Measurements from ENCODE around the gene ZFP3.
"Not testable (repeated sequence)": the region's sequence is repeated elsewhere in the genome, so short reads cannot be mapped to it uniquely, and the experiment has no call there.

The ZFP3 gene

GRCh38 chr17:5111402-5112204 is 33.3 kb downstream of the ZFP3 start, which contains the start of gene ZNF232:
Gene ZNF232, minus strand, starts transcription at chr17:5111878. Its CDS starts 56 bp downstream, at chr17:5111822.
- ATAC-seq (peak; percentile 94), DNase-seq (ENCODE audit: low spot score in 2 of 2) (peak; percentile 89 to 96)
- H3K4me3 Mint-ChIP-seq = peak within 1 kb of the TSS; percentile 80
- H3K36me3 Mint-ChIP-seq = peaks cover 59% of the 10 kb centered on the region
- H3K27ac Mint-ChIP-seq = peak within 1 kb of the TSS; percentile 67
- no peaks in the 10 kb centered on the region for H3K9me3 Mint-ChIP-seq
- peaks cover 31% of the 10 kb centered on the region for H3K4me1 Mint-ChIP-seq

DNA sequence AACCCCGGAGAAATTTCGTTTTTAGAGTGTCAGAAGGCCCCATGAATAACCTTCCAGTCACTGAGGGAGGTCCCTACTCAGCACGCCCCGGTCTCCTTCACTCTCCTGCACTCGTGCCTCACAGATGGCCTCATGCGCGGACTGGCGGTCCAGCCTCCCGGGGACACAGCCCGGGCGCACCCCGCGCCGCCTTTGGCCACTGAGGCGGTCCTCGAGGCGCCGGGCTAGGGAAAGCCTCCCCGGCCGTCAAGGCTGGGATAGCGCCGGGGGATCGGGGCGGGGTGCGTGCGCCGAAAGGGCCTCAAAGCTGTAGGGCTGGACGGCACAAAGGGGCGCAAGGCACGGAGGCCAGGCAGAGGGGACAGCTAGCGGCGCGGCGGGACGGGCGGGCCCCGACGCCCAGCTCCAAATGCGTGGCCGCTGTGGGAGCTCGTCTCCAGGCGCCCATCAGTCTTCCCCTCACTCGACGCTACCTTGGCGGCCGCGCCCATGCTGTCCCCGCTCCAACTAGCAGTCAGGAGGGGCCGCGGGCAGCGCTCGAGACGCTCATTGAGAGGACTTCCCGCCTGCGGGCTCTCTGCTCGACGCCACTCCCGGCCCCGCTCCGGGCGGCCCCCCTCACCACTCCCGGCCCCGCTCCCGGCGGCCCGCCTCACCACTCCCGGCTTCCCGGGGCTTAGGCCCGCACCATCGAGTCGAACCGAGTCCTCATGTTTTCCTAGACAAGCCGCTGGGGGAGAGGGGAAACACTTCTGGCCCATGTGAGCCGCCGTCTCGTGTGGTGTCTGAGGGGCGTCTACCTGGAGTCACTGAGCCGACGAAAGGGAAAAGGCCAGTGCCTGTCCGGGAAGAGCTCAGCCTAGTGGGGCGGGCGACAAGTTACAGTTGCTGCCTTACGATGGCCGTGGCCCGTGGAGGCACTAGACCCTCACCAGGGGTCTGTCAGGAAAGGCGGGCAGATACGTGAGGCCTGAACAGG is 37.7 kb downstream of the ZFP3 start, which contains the start of gene USP6:
Gene USP6, plus strand, starts transcription at position 360 of the 979 bp plus-strand sequence. CDS start 14,336 bp downstream, outside the sequence.
- ATAC-seq (no peak), DNase-seq (ENCODE audit: low spot score in 2 of 2) (no peak)
- Mint-ChIP-seq H3K4me1 (peaks cover 3% of the 10 kb centered on the region), H3K4me3 (no peak within 1 kb of the TSS), H3K9me3 (no peaks in the 10 kb centered on the region), H3K27ac (no peak within 1 kb of the TSS), H3K36me3 (peaks cover 15% of the 10 kb centered on the region)

DNA sequence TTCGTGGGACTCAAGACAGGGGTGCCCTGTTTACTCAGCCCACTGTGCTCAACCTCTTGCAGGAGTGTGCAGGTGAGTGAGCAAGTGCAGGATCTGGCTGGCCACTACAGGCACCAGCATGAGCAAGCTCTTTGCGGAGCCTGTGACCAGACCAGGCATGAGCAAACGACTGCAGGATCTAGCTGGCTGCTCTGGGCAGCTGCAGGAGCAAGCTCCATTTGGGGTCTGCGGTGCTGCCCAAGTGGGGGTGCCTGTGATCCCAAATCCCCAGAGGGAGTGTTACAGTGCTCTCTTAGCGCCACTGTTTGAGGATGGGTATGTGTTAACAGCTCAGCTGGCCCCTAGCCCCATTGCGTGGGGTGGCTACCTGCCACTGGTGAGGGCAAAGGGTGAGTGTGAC is 40.0 kb downstream of the ZFP3 start:
- no peak overlapping the region for H3K4me3 Mint-ChIP-seq
- ATAC-seq (peak; percentile 38), DNase-seq (ENCODE audit: low spot score in 2 of 2) (no peak)

GRCh38 chr17:5120036-5120435 is 41.8 kb downstream of the ZFP3 start:
- no peak overlapping the region for H3K4me3 Mint-ChIP-seq
- H3K27ac Mint-ChIP-seq = no peak overlapping the region
- no peaks in the 10 kb centered on the region for H3K36me3 Mint-ChIP-seq
- H3K4me1 Mint-ChIP-seq = peaks cover 7% of the 10 kb centered on the region
- H3K9me3 Mint-ChIP-seq = no peaks in the 10 kb centered on the region
- no peak for DNase-seq (ENCODE audit: low spot score in 2 of 2)
- ATAC-seq = no peak

More for the DNA sequence above, 40.0 kb downstream of the ZFP3 start:
- H3K27ac Mint-ChIP-seq = no peak overlapping the region
- no peaks in the 10 kb centered on the region for H3K9me3 Mint-ChIP-seq
- H3K4me1 Mint-ChIP-seq = peaks cover 7% of the 10 kb centered on the region
- H3K36me3 Mint-ChIP-seq = peaks cover 13% of the 10 kb centered on the region

- not testable (repeated sequence) for H3K36me3 Mint-ChIP-seq; H3K4me1 Mint-ChIP-seq; H3K9me3 Mint-ChIP-seq; H3K27ac Mint-ChIP-seq; H3K4me3 Mint-ChIP-seq; ATAC-seq; DNase-seq (ENCODE audit: low spot score in 2 of 2)
Measured at GRCh38 chr17:5120436-5121185, 42.3 kb downstream of the ZFP3 start.

GRCh38 chr17:5121186-5121841 is 43.0 kb downstream of the ZFP3 start:
- H3K27ac Mint-ChIP-seq = no peak overlapping the region
- peak overlapping the region; percentile 44 for H3K4me3 Mint-ChIP-seq
- DNase-seq (ENCODE audit: low spot score in 2 of 2) (no peak), ATAC-seq (no peak)
- H3K4me1 Mint-ChIP-seq = peaks cover 7% of the 10 kb centered on the region
- no peaks in the 10 kb centered on the region for H3K9me3 Mint-ChIP-seq
- no peaks in the 10 kb centered on the region for H3K36me3 Mint-ChIP-seq

DNA sequence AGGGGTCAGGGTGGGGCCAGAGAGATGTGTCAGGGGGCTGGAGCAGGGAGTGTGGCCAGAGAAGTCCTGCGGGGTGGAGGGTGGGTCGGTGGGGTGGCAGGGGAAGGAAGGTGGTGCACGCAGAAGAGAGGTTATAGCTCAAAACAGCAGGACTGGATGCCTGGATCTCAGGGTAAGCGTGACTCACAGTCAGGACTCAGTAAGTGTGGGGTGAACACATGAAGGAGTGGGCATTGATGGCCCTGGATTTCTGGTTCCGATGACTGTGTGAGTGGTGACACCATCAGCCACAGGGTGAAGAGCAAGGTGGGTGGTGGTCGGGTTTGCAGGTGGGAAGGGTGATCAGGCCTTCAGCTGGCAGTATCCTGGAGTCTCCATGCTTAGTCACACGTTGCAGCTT is 43.8 kb downstream of the ZFP3 start:
- not testable (repeated sequence) for H3K4me1 Mint-ChIP-seq, ATAC-seq, H3K9me3 Mint-ChIP-seq

GRCh38 chr17:5122586-5123342 is 44.5 kb downstream of the ZFP3 start:
- DNase-seq (ENCODE audit: low spot score in 2 of 2) (no peak), ATAC-seq (peak; percentile 35)
- H3K4me1 Mint-ChIP-seq = peaks cover 7% of the 10 kb centered on the region
- peak overlapping the region; percentile 44 for H3K4me3 Mint-ChIP-seq
- no peaks in the 10 kb centered on the region for H3K9me3 Mint-ChIP-seq
- H3K36me3 Mint-ChIP-seq = no peaks in the 10 kb centered on the region
- no peak overlapping the region for H3K27ac Mint-ChIP-seq

More for the DNA sequence above, 43.8 kb downstream of the ZFP3 start:
- not testable (repeated sequence) for H3K27ac Mint-ChIP-seq; H3K36me3 Mint-ChIP-seq; DNase-seq (ENCODE audit: low spot score in 2 of 2)
- peak overlapping the region; percentile 44 for H3K4me3 Mint-ChIP-seq

GRCh38 chr17:5123343-5124124 is 45.3 kb downstream of the ZFP3 start:
- Mint-ChIP-seq H3K4me3 (no peak overlapping the region), H3K27ac (no peak overlapping the region), H3K4me1 (peaks cover 7% of the 10 kb centered on the region), H3K36me3 (no peaks in the 10 kb centered on the region), H3K9me3 (no peaks in the 10 kb centered on the region)
- DNase-seq (ENCODE audit: low spot score in 2 of 2) (no peak), ATAC-seq (peak; percentile 51)

GRCh38 chr17:5124125-5124760 is 46.0 kb downstream of the ZFP3 start:
- not testable (repeated sequence) for H3K9me3 Mint-ChIP-seq; H3K36me3 Mint-ChIP-seq; H3K27ac Mint-ChIP-seq; ATAC-seq; DNase-seq (ENCODE audit: low spot score in 2 of 2); H3K4me3 Mint-ChIP-seq; H3K4me1 Mint-ChIP-seq

GRCh38 chr17:5124896-5125295 is 46.6 kb downstream of the ZFP3 start:
- H3K9me3 Mint-ChIP-seq, ATAC-seq, H3K27ac Mint-ChIP-seq, H3K36me3 Mint-ChIP-seq, H3K4me3 Mint-ChIP-seq, H3K4me1 Mint-ChIP-seq: not testable (repeated sequence)
- peak in 1 of 2 donors; percentile 35 for DNase-seq (ENCODE audit: low spot score in 2 of 2)

GRCh38 chr17:5126719-5127488 is 48.6 kb downstream of the ZFP3 start:
- peaks cover 2% of the 10 kb centered on the region for H3K4me1 Mint-ChIP-seq
- H3K4me3 Mint-ChIP-seq = no peak overlapping the region
- DNase-seq (ENCODE audit: low spot score in 2 of 2) (peak in 1 of 2 donors; percentile 25), ATAC-seq (no peak)
- H3K9me3 Mint-ChIP-seq = no peaks in the 10 kb centered on the region
- H3K36me3 Mint-ChIP-seq = no peaks in the 10 kb centered on the region
- no peak overlapping the region for H3K27ac Mint-ChIP-seq
